Kasumi-1 (cell line): ENCODE data around the gene SETD2.
"Not testable (repeated sequence)": the region's sequence is repeated elsewhere in the genome, so short reads cannot be mapped to it uniquely, and the experiment has no call there.

Source experiments
- DNase-seq, 2 experiments: peaks; one replicate each; lab custom pipeline; 2025; lab: John Stamatoyannopoulos, UW

The SETD2 gene

GRCh38 chr3:47164007-47164881 lies at the start of gene SETD2:
Gene SETD2 (minus strand): TSS chr3:47164113. CDS start chr3:47163924, 189 bp downstream.
- DNase-seq = peak; percentile 90

GRCh38 chr3:47210863-47211405 lies 47.0 kb upstream of the SETD2 start:
- DNase-seq = no peak

GRCh38 chr3:47206022-47206421 lies 42.1 kb upstream of the SETD2 start:
- not testable (repeated sequence) for DNase-seq

- DNase-seq = no peak
Measured at GRCh38 chr3:47204875-47205274, 41.0 kb upstream of the SETD2 start.

GRCh38 chr3:47202542-47202941 lies 38.6 kb upstream of the SETD2 start:
- DNase-seq = no peak

GRCh38 chr3:47197287-47197686 lies 33.4 kb upstream of the SETD2 start:
- no peak for DNase-seq

GRCh38 chr3:47194994-47195393 lies 31.1 kb upstream of the SETD2 start:
- no peak for DNase-seq

- DNase-seq = no peak
Measured at GRCh38 chr3:47193871-47194859, 30.3 kb upstream of the SETD2 start.

GRCh38 chr3:47186285-47186684 lies 22.4 kb upstream of the SETD2 start:
- no peak for DNase-seq

GRCh38 chr3:47181685-47182084 lies 17.8 kb upstream of the SETD2 start:
- not testable (repeated sequence) for DNase-seq

GRCh38 chr3:47180011-47180410 lies 16.1 kb upstream of the SETD2 start:
- DNase-seq = not testable (repeated sequence)

GRCh38 chr3:47176582-47176981 lies 12.7 kb upstream of the SETD2 start:
- DNase-seq = no peak

GRCh38 chr3:47163169-47164006 lies 525 bp downstream of the SETD2 start:
- DNase-seq = peak in 1 of 2 experiments; percentile 40

GRCh38 chr3:47162697-47163168 lies 1.2 kb downstream of the SETD2 start:
- DNase-seq = peak; percentile 38 to 40

GRCh38 chr3:47161983-47162696 lies 1.8 kb downstream of the SETD2 start:
- no peak for DNase-seq

- DNase-seq = no peak
Measured at GRCh38 chr3:47159820-47160219, 4.1 kb downstream of the SETD2 start.

GRCh38 chr3:47158208-47158607 lies 5.7 kb downstream of the SETD2 start:
- no peak for DNase-seq

GRCh38 chr3:47156396-47156795 lies 7.5 kb downstream of the SETD2 start:
- no peak for DNase-seq

GRCh38 chr3:47152578-47152977 lies 11.3 kb downstream of the SETD2 start:
- DNase-seq = no peak

- DNase-seq = no peak
Measured at GRCh38 chr3:47151836-47152235, 12.1 kb downstream of the SETD2 start.
